ENCODE measurements around the gene MAP3K13.
"Not testable (repeated sequence)": the region's sequence is repeated elsewhere in the genome, so short reads cannot be mapped to it uniquely, and the experiment has no call there.

MAP3K13 gene

GRCh38 chr3:185341616-185342458, 21.1 kb upstream of the MAP3K13 start:
- peak; percentile 95 for DNase-seq (ENCODE audit: low spot score)

- peak; percentile 74 for DNase-seq (ENCODE audit: low spot score)
These were observed 20.3 kb upstream of the MAP3K13 start for GRCh38 chr3:185342459-185343174.

DNA sequence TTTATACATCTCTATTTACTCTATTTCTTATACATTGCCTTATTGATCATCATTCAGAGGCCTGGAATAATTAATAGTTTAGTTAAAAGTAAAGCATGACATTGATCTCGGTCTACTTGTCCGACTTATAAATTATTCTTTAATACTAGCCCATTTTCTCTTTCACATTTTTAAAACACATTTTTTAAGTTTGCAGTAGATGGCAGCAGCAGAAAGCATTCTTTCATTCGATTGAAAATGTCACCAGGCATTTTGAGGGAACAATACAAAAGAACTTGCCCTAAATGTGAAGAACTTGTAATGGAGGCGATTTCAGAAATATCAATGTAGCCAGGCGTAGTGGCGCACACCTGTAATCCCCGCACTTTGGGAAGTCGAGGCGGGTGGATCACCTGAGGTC, 15.5 kb upstream of the MAP3K13 start:
- no peak for DNase-seq (ENCODE audit: low spot score)

- DNase-seq (ENCODE audit: low spot score), result no peak
These were observed 12.1 kb upstream of the MAP3K13 start for GRCh38 chr3:185350841-185351240.

GRCh38 chr3:185351396-185351795, 11.5 kb upstream of the MAP3K13 start:
- peak; percentile 93 for DNase-seq (ENCODE audit: low spot score)

DNA sequence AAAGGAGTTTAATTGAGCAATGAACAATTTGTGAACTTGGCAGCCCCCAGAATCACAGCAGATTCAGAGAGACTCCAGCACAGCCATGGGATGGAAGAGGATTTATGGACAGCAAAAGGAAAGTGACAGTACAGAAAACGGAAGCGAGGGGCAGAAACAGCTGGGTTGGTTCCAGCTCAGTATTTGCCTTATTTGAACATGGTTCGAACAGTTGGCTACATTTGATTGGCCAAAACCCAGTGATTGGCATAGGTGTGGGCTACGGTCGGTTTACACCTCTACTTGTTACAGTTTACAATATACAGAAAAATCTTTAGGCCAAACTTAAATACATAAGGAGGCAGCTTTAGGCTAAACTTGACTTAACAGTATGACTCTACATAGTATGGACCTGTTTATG, 9.7 kb upstream of the MAP3K13 start:
- DNase-seq (ENCODE audit: low spot score), result no peak

- DNase-seq (ENCODE audit: low spot score), result peak; percentile 80
These were observed 8.9 kb upstream of the MAP3K13 start for GRCh38 chr3:185353823-185354614.

DNA sequence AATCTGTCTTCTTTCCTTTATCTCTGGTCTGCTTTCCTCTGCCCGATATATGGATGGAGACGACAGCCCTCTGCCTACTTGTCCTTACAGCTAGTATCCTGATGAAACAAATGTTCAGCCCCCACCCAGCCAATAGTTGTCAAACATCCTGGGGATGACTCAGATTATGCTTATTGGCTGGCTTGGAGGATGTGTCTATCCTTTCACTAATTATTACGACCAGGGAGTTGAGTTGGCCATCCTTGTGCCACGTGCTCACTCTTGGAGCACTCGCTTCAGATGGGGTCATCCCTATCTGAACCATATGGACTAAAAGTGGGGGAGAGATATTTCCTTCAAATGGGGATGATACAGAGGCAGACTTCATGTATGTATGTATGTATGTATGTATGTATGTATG, 6.4 kb upstream of the MAP3K13 start:
- no peak for DNase-seq (ENCODE audit: low spot score)

DNA sequence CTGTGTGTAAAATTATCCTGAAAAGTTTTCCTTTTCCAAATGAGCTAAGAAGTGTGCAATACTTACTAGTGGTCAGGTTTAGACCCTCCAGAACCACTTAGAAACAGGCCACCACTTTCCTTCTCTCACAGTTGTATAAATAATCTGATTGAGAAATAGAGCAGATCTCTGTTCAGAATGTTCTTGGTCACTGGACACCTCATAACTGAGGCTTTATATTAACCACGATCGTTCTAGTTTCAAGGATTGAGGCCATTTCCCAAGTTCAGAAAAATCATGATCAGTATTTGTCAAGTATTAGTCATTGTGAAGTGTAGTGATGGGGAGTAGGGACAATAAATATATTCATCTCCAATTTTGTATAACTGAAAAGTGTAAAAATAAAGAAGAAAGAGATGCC, 1.0 kb upstream of the MAP3K13 start:
- DNase-seq (ENCODE audit: low spot score), result peak; percentile 81

GRCh38 chr3:185363662-185364203, 797 bp downstream of the MAP3K13 start:
- DNase-seq (ENCODE audit: low spot score), result no peak

DNA sequence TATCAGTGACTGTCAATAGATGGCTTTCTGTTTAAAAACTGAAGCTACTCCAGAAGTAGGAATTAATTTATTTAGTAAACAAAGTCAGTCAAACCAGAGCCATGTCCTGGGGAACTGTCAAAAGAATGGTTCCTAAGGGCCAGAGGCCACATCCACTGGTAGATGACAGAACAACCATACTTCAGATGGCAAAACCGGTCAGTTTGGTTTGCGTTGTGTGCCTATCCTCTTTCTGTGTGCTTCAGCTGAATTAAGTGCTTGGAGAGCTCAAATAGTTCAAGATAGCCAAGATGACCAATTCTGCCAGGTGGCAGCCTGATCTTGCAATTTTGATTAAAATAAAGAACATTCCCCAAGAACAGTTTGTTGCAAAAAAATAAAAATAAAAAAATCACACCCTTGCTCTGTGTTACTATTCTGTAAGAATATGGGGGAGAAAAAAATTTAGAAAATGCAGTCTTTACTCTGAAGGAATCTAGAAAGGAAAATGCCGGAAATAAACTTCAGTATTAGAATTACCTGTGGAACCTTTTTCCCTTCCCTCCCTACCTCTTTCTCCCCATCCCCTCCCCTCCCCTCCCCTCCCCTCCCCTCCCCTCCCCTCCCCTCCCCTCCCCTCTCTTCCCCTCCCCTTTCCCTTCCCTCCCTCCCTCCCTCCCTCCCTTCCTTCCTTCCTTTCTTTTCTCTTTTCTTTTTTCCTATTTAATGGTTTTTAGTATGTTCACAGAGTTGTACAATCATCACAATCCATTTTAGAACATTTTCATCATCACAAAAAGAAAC, 2.5 kb downstream of the MAP3K13 start:
- DNase-seq (ENCODE audit: low spot score), result no peak

GRCh38 chr3:185366074-185366335, 3.1 kb downstream of the MAP3K13 start:
- no peak for DNase-seq (ENCODE audit: low spot score)

GRCh38 chr3:185366913-185367312, 4.0 kb downstream of the MAP3K13 start:
- DNase-seq (ENCODE audit: low spot score), result no peak

- DNase-seq (ENCODE audit: low spot score), result not testable (repeated sequence)
These were observed 7.4 kb downstream of the MAP3K13 start for GRCh38 chr3:185370349-185370748.

DNA sequence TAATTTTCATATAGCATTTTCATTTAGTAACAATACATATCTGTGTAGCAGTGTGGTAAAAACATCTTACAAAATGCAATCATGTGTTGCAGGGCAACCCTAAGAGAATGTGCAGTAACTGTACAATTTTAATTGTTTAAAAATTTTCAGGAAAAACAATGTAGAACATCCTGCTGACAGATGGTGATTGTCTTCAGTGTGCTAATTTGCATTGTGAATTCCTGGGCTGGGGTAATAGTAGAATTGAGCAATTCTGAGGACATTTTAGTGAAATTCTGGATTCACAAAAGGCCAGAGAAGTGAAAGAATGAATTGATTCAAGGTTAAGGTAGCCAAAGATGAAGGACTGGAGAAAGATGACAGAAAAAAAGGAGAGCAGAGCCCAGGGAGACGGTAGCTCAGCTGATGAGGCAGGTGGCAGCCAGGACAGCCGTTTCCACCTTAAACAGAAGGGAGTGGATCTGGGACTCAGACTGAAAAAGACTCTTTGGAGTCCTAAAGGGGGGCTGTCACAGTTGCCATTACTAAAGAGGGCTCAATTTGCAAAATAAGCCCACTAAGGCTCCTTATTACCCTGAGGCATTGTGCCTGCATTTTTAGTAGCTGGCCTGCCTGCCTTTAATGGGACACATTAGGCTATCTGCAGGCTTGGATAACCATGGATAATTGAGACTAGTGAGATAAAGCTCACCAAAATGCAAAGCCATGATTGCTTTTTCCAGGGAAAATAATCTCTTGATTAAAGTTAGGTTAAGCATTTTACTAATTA, 8.6 kb downstream of the MAP3K13 start:
- no peak for DNase-seq (ENCODE audit: low spot score)

DNA sequence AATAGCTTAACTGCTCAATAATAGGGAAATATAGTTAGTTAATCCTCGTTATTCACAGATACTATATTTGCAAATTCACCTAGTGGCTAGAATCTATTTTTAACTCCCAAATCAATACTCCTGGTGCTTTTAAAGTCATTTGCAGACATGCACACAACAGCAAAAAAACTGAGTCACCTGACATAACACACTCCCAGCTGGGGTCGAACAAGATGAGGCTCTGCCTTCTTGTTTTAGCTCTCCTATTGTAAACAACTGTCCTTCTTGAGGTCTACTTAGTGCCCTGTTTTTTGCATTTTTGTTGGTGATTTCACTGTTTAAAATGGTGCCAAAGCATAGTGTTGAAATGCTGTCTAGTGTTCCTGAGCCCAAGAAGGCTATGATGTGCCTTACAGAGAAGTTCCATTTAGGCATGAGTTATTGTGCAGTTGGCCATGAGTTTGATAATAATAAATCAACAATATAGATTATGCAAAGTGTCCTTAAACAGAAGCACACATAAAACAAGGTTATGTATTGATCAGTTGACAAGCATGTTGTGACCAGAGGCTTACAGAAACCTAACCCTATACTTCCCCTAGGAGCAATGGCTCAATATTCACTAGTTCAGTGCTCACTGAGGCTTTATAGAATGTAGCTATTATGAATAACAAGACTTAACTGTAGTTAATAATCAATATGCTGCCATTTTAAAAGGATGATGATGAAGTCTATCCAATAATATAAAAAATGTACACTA, 18.6 kb downstream of the MAP3K13 start:
- DNase-seq (ENCODE audit: low spot score), result no peak

- peak; percentile 35 for DNase-seq (ENCODE audit: low spot score)
These were observed 19.2 kb downstream of the MAP3K13 start for GRCh38 chr3:185382154-185382553.

DNA sequence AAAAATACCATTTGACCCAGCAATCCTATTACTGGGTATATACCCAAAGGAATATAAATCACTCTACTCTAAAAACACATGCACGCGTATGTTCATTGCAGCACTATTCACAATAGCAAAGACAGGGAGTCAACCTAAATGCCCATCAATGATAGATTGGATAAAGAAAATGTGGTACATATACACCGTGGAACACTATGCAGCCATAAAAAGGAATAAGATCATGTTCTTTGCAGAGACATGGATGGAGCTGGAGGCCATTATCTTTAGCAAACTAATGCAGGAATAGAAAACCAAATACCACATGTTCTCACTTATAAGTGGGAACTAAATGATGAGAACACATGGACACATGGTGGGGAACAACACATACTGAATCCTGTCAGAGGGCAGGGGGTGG, 23.6 kb downstream of the MAP3K13 start:
- not testable (repeated sequence) for DNase-seq (ENCODE audit: low spot score)

DNA sequence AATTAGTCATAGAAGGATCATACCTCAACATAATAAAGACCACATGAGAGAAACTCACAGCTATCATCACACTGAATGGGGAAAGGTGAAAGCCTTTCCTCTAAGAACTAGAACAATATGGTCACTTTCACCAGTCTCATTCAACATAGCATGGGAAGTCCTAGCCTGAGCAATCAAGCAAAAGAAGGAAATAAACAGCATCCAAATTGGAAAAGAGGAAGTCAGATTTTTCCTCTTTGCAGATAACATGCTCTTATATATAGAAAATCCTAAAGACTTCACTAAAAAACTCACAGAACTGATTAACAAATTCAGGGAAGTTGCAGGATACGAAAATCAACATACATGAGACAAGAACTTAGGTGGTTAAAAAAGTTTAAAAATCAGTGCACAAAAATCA, 24.7 kb downstream of the MAP3K13 start:
- no peak for DNase-seq (ENCODE audit: low spot score)

GRCh38 chr3:185393055-185393454, 30.1 kb downstream of the MAP3K13 start:
- DNase-seq (ENCODE audit: low spot score), result no peak
